ENCODE data around the gene WFDC5.

The WFDC5 gene

DNA sequence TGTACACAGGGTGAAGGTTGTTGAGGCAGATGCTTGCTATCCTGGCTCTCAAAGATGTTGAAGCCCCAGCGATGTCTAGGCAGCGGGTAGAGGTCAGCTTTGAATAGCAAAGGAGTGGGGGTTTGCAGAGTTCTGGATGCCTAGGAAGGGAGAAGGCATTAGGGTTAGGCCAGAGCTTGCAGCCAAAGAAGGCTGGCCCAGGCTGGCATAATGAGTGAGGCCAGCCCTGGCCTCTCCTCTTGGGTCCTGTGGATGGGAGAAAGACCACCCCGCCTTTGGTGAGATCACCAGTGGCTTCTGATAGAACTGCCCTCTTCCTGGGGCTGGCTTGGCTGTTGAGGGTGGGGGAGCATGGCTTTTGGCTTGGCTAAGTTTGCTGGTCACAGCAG is 406 bp upstream of the WFDC5 start:
- no peak for DNase-seq (ENCODE audit: low spot score)

GRCh38 chr20:45113865-45114264 is 1.1 kb downstream of the WFDC5 start:
- no peak for DNase-seq (ENCODE audit: low spot score)

DNA sequence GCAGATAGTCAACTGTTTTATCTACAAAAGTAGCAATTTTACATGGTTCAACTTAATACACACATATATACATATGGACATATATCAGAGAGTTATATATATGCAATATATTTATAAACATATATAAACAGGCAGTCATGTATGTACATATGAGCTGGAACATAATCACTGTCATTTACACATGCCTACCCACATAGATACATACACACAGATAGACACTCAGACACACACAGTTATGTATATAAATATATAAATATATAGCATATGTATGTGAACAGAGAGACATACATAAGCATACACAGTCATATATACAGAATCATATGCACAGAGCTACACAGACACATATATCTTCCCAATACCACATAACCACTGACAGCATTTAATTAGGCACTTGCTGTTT is 2.2 kb downstream of the WFDC5 start:
- DNase-seq (ENCODE audit: low spot score), result no peak

DNA sequence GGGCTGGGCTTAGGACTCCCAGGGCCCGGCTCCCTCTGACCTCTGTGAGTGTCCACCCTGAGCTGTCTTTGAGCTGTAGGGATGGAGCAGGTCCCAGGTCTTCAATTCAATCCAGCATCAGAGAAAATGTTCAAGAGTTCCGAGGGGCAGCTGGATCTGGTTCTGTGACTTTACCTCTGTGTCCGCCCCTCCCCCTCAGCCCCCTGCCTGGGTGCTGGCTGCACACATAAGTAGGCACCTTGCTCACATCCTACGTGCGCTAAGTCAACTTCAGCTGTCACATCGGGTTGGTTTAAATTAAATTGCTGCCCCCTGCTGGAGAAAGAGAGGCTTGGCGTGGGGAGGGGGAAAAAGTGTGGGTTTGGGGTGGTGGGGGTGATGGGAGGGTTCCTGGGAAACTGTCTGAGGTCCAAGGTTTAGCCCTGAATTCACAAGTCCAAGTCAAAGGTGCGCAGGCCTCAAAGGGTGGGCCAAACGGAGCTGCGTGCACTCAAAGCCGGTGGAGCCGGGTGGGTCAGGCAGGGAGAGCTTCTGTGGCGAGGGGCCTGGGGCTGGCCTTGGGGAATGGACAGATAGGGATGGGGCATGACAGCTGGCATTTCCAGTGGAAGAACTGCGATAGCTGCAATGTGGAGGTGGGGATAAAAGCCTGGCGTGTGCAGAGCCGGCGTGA is 3.0 kb downstream of the WFDC5 start:
- DNase-seq (ENCODE audit: low spot score), result no peak

DNA sequence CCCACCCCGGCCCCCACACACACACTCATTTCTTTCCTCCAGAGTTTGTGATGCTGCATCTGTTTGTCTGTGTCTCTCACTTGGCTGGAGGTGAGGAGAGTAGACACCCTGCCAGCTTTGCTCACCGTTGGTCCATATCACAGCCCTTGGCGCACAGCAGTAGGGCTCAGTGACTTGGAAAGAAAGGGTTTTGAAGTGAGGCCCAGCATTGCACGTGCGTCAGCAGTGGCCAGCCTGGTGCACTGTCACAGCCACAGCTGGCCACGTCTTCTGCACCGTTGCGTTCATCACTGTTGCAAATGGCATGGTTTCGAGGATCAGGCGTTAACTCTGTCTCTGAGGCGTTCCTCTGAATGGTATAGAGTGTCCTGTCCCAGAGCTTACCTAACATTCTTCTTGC is 3.7 kb downstream of the WFDC5 start:
- DNase-seq (ENCODE audit: low spot score), result no peak

- DNase-seq (ENCODE audit: low spot score), result no peak
Observed at GRCh38 chr20:45110301-45110700, 4.7 kb downstream of the WFDC5 start.

GRCh38 chr20:45109634-45110033 is 5.3 kb downstream of the WFDC5 start:
- DNase-seq (ENCODE audit: low spot score), result no peak

GRCh38 chr20:45105317-45105716 is 9.7 kb downstream of the WFDC5 start:
- DNase-seq (ENCODE audit: low spot score), result no peak

GRCh38 chr20:45104786-45105185 is 10.2 kb downstream of the WFDC5 start:
- no peak for DNase-seq (ENCODE audit: low spot score)

- DNase-seq (ENCODE audit: low spot score), result no peak
Observed at GRCh38 chr20:45103072-45103471, 11.9 kb downstream of the WFDC5 start.

GRCh38 chr20:45101333-45101850 is 13.6 kb downstream of the WFDC5 start:
- DNase-seq (ENCODE audit: low spot score), result no peak

DNA sequence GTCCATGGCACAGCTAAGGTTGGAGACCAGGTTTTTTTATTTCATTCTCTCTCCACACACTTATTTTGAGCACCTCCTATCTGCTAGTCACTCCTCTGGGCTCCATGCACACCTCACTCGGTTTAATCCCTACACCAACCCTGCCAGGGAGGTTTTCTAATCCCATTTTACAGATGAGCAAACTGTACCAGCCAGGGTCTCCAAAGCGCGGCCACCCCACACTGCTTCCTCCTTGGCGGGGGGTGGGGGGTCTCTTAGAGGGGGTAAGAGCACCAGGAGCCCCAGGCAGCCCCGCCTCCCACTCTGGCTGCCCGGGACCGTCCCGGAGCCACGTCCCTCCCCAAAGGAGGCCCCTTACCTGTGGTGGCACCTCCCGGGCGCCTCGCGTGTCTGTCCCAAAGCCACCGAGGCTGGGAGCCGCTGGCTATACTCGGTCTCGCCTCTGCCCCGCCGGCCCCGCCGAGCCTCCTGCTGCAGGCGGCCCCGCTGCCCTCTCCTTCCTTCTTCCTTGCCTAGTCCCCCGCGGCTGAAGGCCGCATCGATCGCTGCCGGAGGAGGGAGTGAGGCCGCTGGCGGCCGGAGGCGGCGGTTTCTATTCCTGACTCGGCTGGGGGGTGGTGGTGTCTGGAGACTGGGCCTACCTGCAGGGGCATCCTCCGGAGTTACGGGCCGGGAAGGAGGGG is 14.3 kb downstream of the WFDC5 start, which contains the start of gene KCNS1:
KCNS1 (minus strand) TSS at position 565 of the 683 bp plus-strand sequence. CDS start 1,891 bp downstream, outside the sequence.
- peak; percentile 71 for DNase-seq (ENCODE audit: low spot score)

- peak; percentile 74 for DNase-seq (ENCODE audit: low spot score)
Observed at GRCh38 chr20:45098103-45098773, 16.7 kb downstream of the WFDC5 start.

- DNase-seq (ENCODE audit: low spot score), result no peak
Observed at GRCh38 chr20:45097485-45098102, 17.4 kb downstream of the WFDC5 start.

- DNase-seq (ENCODE audit: low spot score), result no peak
Observed at GRCh38 chr20:45096781-45097180, 18.2 kb downstream of the WFDC5 start.

DNA sequence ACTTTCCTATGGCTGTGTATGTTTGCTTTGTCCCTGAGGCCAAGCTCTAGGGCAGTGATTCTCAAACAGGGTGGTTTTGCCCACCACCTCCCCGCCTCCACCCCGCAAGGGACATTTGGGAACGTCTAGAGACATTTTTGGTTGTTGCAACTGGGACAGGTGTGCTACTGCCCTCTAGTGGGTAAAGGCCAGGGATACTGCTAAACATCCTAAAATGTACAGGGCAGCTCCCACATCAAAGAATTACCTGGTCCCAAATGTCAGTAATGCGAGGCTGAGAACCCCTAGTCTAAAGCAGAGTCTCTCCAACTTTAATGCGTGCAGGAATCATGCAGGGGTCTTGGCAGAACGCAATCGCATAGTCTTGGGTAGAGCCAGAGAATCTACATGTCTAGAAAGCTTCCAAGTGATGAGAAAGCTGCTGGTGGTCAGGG is 19.2 kb downstream of the WFDC5 start:
- DNase-seq (ENCODE audit: low spot score), result no peak

GRCh38 chr20:45094864-45095574 is 20.0 kb downstream of the WFDC5 start:
- no peak for DNase-seq (ENCODE audit: low spot score)

GRCh38 chr20:45094201-45094600 is 20.8 kb downstream of the WFDC5 start:
- DNase-seq (ENCODE audit: low spot score), result no peak

DNA sequence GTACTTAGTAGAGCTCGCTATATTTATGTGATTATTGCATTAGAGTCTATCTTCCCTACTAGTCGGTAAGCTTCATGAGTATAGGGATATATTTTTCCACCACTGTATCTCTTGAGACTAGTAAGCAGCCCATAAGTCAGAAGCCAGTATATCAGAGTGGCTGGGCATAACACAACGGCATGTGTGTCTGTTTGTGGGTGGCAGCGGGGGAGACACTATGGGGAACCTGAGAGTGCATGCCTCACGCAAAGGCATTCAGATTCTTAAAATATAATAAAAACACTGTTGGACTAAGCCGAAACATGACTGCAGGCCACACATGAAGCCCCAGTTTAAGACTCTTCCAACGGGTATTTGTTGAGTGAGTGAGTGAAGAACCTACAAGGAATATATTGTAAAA is 22.1 kb downstream of the WFDC5 start:
- DNase-seq (ENCODE audit: low spot score), result no peak

DNA sequence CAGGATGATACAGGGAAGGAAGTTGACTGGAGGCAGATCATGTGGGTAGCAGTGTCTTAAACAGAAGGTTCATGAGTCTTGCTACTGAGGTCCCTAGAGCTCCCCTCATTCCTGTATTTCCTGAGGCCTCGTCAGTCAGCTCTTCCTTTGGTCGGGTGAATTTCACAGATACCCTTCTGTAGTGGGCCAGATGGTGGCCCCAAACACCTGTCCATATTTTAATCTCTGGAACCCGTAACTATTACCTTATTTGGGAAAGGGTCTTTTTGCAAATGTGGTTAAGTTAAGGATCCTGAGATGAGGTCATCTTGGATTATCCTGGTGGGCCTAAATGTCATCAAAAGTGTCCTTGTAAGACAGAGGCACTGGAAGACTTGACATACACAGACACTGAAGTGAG is 23.6 kb downstream of the WFDC5 start:
- no peak for DNase-seq (ENCODE audit: low spot score)

DNA sequence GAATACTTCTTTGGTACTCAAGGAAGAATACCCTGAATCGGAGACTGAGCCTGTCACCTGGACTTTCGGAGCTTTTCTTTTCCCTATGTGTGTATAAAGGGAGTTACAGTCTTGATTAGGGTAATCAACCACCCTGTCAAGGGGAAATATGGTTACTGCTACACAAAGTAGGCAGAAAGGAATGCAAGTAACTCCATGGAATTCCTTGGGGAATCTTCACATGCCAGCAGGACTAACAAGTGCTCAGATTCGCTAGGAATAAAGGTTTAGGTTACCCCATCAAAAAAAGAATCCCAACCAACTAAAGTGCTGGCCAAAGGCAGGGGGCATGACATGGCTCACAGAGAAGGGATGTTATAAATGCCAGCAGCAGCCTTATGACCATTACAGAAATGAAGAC is 24.5 kb downstream of the WFDC5 start:
- no peak for DNase-seq (ENCODE audit: low spot score)

DNA sequence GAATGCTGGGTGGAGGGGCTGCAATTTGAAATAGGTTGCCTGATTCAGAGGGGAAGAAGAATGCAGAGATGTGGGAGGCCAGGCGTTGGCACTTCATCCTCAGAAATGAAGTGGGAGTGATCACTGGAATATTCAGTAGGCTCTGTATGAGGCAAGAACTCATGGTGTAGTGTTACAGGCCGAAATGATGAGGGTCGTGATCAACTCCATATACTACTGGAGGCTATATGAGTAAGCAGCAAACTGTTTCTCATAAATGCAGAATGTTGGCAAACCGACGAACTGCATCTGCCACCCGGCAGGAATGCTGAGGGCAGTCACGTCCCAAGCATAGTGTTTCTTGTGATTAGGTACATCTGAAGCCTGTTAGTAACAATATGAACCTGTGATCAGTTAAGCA is 26.7 kb downstream of the WFDC5 start:
- DNase-seq (ENCODE audit: low spot score), result no peak
